Lower leg skin (tissue), 3 donors: ENCODE data around the gene GPRC5B.

Experiments
- CTCF ChIP-seq, 3 donors: fragments of 450-650 bp; IDR thresholded peaks; one replicate each; pipeline ENCODE4 v1.5.1; 2016; ENCODE audit warnings: antibody characterized with exemption in 3 of 3, mild to moderate bottlenecking in 3 of 3, moderate library complexity in 2 of 3
- POLR2A ChIP-seq, 2 donors: fragments of 450-650 bp; IDR thresholded peaks; one replicate each; pipeline ENCODE4 v1.6.1; 2016 to 2017; ENCODE audit warnings: antibody characterized with exemption in 2 of 2, mild to moderate bottlenecking in 1 of 2, moderate library complexity in 1 of 2

GRCh38 chr16:19859603-19860002 is 25.0 kb downstream of the GPRC5B start:
- TF ChIP-seq CTCF (IDR thresholded peaks at IDR 0.05) (no peak), POLR2A (IDR thresholded peaks at IDR 0.05) (no peak)
